Right ventricle myocardium superior (tissue), 1 donor: ENCODE data around the gene S100A7A. TPM values are rescaled to one million over a fixed set of nuclear protein-coding genes. Genes with fewer than 3 reads are reported as not detected.
A peak's percentile ranks its signal among the peaks of the same experiment; 100 is the strongest.
"Not testable (repeated sequence)": the region's sequence is repeated elsewhere in the genome, so short reads cannot be mapped to it uniquely, and the experiment has no call there.

Experiments used
- ATAC-seq: fragments of 200-7000 bp; cut with Tn5 transposase; one replicate; pipeline ENCODE4 v1.9.1; 2020; ENCODE audit warnings: mild to moderate bottlenecking; ENCODE audit not compliant: poor library complexity
- DNase-seq: peaks from one replicate; pipeline ENCODE4 v3.0.0-alpha.2; 2020
- intact Hi-C: fragments of 100-400 bp; cut with DNase I; formaldehyde crosslinking; loops from one replicate; pipeline ENCODE4 v1.11.2; 2022
- total RNA-seq: library from RNA; stranded (reverse); fragmentation: NEBNext Ultra II Directional; extraction: Animal tissue kit (Norgen Biotek cat#: 25700); gene quantifications from one replicate; pipeline ENCODE4 v1.2.1, GENCODE V29; 2021
- donor health status: DM: no; HTN: yes; CAD: no; lungs with severe emphysema.

The S100A7A gene
- total RNA-seq, 1 donor from 2014 or later: not detected

- ATAC-seq: no peak
- intact Hi-C loops: no loop called here
- no peak for DNase-seq
Measured at GRCh38 chr1:153392822-153393221, 23.5 kb upstream of the S100A7A start.

- no peak for DNase-seq
- ATAC-seq: no peak
- intact Hi-C loops: no loop called here
Measured at GRCh38 chr1:153393926-153394325, 22.4 kb upstream of the S100A7A start.

GRCh38 chr1:153394391-153394790 is 21.9 kb upstream of the S100A7A start:
- DNase-seq (no peak), ATAC-seq (no peak)
- intact Hi-C loops: no loop called here

GRCh38 chr1:153395136-153395685 is 21.1 kb upstream of the S100A7A start:
- intact Hi-C loops: no loop called here
- DNase-seq: no peak
- ATAC-seq: peak; percentile 66

- intact Hi-C loops: no loop called here
- ATAC-seq (no peak), DNase-seq (no peak)
Measured at GRCh38 chr1:153395776-153396175, 20.5 kb upstream of the S100A7A start.

GRCh38 chr1:153396461-153396860 is 19.9 kb upstream of the S100A7A start:
- intact Hi-C loops: no loop called here
- no peak for ATAC-seq
- no peak for DNase-seq

GRCh38 chr1:153397051-153397923 is 19.0 kb upstream of the S100A7A start:
- DNase-seq (no peak), ATAC-seq (no peak)
- intact Hi-C loops: no loop called here

GRCh38 chr1:153397924-153398651 is 18.2 kb upstream of the S100A7A start:
- no peak for ATAC-seq
- intact Hi-C loops: no loop called here
- DNase-seq: no peak

- ATAC-seq (no peak), DNase-seq (no peak)
- intact Hi-C loops: no loop called here
Measured at GRCh38 chr1:153399401-153400055, 16.8 kb upstream of the S100A7A start.

- intact Hi-C loops: no loop called here
- ATAC-seq (no peak), DNase-seq (no peak)
Measured at GRCh38 chr1:153400244-153400643, 16.1 kb upstream of the S100A7A start.

GRCh38 chr1:153401461-153401860 is 14.9 kb upstream of the S100A7A start:
- intact Hi-C loops: no loop called here
- no peak for ATAC-seq
- no peak for DNase-seq

- no peak for ATAC-seq
Measured at GRCh38 chr1:153402226-153402625, 14.1 kb upstream of the S100A7A start.

GRCh38 chr1:153403421-153404085 is 12.8 kb upstream of the S100A7A start:
- DNase-seq (no peak), ATAC-seq (no peak)
- intact Hi-C loops: no loop called here

More at GRCh38 chr1:153402226-153402625, 14.1 kb upstream of the S100A7A start:
- intact Hi-C loops: no loop called here
- no peak for DNase-seq

GRCh38 chr1:153404086-153404635 is 12.2 kb upstream of the S100A7A start:
- no peak for DNase-seq
- no peak for ATAC-seq
- intact Hi-C loops: no loop called here

- intact Hi-C loops: no loop called here
- DNase-seq (peak; percentile 74), ATAC-seq (peak; percentile 60)
Measured at GRCh38 chr1:153404768-153405167, 11.6 kb upstream of the S100A7A start.

- DNase-seq, intact Hi-C loops, ATAC-seq: not testable (repeated sequence)
Measured at GRCh38 chr1:153405825-153406599, 10.3 kb upstream of the S100A7A start.

- intact Hi-C loops, DNase-seq, ATAC-seq: not testable (repeated sequence)
Measured at GRCh38 chr1:153407274-153407673, 9.0 kb upstream of the S100A7A start.

GRCh38 chr1:153413961-153414360 is 2.4 kb upstream of the S100A7A start:
- DNase-seq, intact Hi-C loops, ATAC-seq: not testable (repeated sequence)
